Left ventricle myocardium inferior (tissue), 1 donor: ENCODE results near the gene ETV3L. TPM values are rescaled to one million over a fixed set of nuclear protein-coding genes. Genes with fewer than 3 reads are reported as not detected.

Experiments
- DNase-seq: peaks from one replicate; pipeline ENCODE4 v3.0.0-alpha.2; 2020
- H3K27ac ChIP-seq: fragments of 200-600 bp; replicated peaks from 2 replicates; pipeline ENCODE4 v1.8.0; 2021
- H3K27me3 ChIP-seq: fragments of 200-600 bp; 2 replicates; pipeline ENCODE4 v1.8.0; 2021; ENCODE audit warnings: low read depth
- H3K36me3 ChIP-seq: fragments of 200-600 bp; 2 replicates; pipeline ENCODE4 v1.8.0; 2021
- H3K4me1 ChIP-seq: fragments of 200-600 bp; 2 replicates; pipeline ENCODE4 v1.8.0; 2021
- H3K4me3 ChIP-seq: fragments of 200-600 bp; 2 replicates; pipeline ENCODE4 v1.8.0; 2021; ENCODE audit warnings: mild to moderate bottlenecking, moderate library complexity
- H3K9me3 ChIP-seq: fragments of 200-600 bp; replicated peaks from 2 replicates; pipeline ENCODE4 v1.8.0; 2021
- intact Hi-C: fragments of 100-400 bp; cut with micrococcal nuclease; formaldehyde crosslinking; loops from one replicate; pipeline ENCODE4 v1.11.0; 2022
- total RNA-seq: library from RNA; stranded (reverse); fragmentation: NEBNext Ultra II Directional; extraction: Animal tissue kit (Norgen Biotek cat#: 25700); gene quantifications from one replicate; pipeline ENCODE4 v1.2.1, GENCODE V29; 2021
- TF ChIP-seq, protein P1 (sequence below): fragments of 200-600 bp; IDR thresholded peaks from 2 replicates; pipeline ENCODE4 v1.8.0; 2021; ENCODE audit warnings: antibody characterized with exemption, mild to moderate bottlenecking, borderline replicate concordance
- donor health status: DM: no; HTN: yes; CAD: no; lungs with severe emphysema.

ETV3L gene
- total RNA-seq, 1 donor from 2014 or later = not detected

GRCh38 chr1:157117527-157118057 lies 18.0 kb upstream of the ETV3L start:
- TF ChIP-seq, protein P1, sequence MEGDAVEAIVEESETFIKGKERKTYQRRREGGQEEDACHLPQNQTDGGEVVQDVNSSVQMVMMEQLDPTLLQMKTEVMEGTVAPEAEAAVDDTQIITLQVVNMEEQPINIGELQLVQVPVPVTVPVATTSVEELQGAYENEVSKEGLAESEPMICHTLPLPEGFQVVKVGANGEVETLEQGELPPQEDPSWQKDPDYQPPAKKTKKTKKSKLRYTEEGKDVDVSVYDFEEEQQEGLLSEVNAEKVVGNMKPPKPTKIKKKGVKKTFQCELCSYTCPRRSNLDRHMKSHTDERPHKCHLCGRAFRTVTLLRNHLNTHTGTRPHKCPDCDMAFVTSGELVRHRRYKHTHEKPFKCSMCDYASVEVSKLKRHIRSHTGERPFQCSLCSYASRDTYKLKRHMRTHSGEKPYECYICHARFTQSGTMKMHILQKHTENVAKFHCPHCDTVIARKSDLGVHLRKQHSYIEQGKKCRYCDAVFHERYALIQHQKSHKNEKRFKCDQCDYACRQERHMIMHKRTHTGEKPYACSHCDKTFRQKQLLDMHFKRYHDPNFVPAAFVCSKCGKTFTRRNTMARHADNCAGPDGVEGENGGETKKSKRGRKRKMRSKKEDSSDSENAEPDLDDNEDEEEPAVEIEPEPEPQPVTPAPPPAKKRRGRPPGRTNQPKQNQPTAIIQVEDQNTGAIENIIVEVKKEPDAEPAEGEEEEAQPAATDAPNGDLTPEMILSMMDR = no peak
- Histone ChIP-seq H3K27me3 (peaks cover 24% of the 10 kb centered on the region), H3K4me1 (peaks cover 6% of the 10 kb centered on the region), H3K27ac (no peak overlapping the region), H3K36me3 (peaks cover 3% of the 10 kb centered on the region), H3K4me3 (no peak overlapping the region), H3K9me3 (no peaks in the 10 kb centered on the region)
- DNase-seq = no peak
- intact Hi-C loops = no loop called here

GRCh38 chr1:157116737-157117103 lies 17.1 kb upstream of the ETV3L start:
- Histone ChIP-seq H3K36me3 (no peaks in the 10 kb centered on the region), H3K4me3 (no peak overlapping the region), H3K9me3 (no peaks in the 10 kb centered on the region), H3K27ac (no peak overlapping the region), H3K27me3 (peaks cover 33% of the 10 kb centered on the region), H3K4me1 (peaks cover 6% of the 10 kb centered on the region)
- intact Hi-C loops = no loop called here
- no peak for DNase-seq
- TF ChIP-seq, protein P1 = no peak

- Histone ChIP-seq H3K4me3 (no peak overlapping the region), H3K9me3 (no peaks in the 10 kb centered on the region), H3K4me1 (peaks cover 6% of the 10 kb centered on the region), H3K27me3 (peaks cover 39% of the 10 kb centered on the region), H3K27ac (no peak overlapping the region), H3K36me3 (no peaks in the 10 kb centered on the region)
- no peak for DNase-seq
- intact Hi-C loops = no loop called here
- TF ChIP-seq, protein P1 = no peak
These were observed 16.5 kb upstream of the ETV3L start for GRCh38 chr1:157115851-157116736.

DNA sequence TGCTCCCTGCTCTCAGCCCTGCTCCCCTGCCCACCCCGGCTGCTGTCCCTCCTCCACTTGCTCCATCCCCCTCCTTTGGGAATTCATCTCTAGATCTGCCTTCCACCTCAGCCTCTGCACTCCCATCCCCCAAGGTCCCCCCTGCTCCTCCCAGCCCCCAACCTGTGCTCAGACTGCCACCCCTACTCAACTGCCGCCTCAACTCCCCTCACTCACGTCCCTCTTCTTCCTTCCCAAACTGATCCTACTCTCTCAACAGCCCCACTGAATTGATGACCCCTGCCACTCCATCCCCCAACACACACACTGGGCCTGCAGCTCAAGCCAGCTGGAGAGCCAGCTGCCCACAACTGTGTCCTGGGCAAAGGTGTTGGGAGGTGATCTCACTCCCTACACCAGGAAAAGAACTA lies 15.8 kb upstream of the ETV3L start:
- Histone ChIP-seq H3K36me3 (no peaks in the 10 kb centered on the region), H3K27me3 (peaks cover 45% of the 10 kb centered on the region), H3K9me3 (no peaks in the 10 kb centered on the region), H3K27ac (no peak overlapping the region), H3K4me1 (peaks cover 6% of the 10 kb centered on the region), H3K4me3 (no peak overlapping the region)
- no peak for DNase-seq
- intact Hi-C loops = no loop called here
- TF ChIP-seq, protein P1 = no peak

- no peak overlapping the region for H3K4me3 ChIP-seq
- intact Hi-C loops = no loop called here
- no peak overlapping the region for H3K27ac ChIP-seq
- peaks cover 5% of the 10 kb centered on the region for H3K4me1 ChIP-seq
- TF ChIP-seq, protein P1 = no peak
- H3K36me3 ChIP-seq = no peaks in the 10 kb centered on the region
- no peak for DNase-seq
- peaks cover 55% of the 10 kb centered on the region for H3K27me3 ChIP-seq
- no peaks in the 10 kb centered on the region for H3K9me3 ChIP-seq
These were observed 14.8 kb upstream of the ETV3L start for GRCh38 chr1:157114183-157115121.
